Activated CD8-positive, alpha-beta memory T cell treated with anti-CD3 and anti-CD28 coated beads for 48 hours (primary cell): ENCODE measurements around the gene WIPF3.

Experiments used
- DNase-seq, 3 experiments: peaks; one replicate each; pipeline ENCODE4 v3.0.0-alpha.2; 2020; ENCODE audit warnings: low read depth in 2 of 3, low spot score in 2 of 3

Gene WIPF3

GRCh38 chr7:29809533-29810155 is 3.3 kb downstream of the WIPF3 start:
- no peak for DNase-seq

DNA sequence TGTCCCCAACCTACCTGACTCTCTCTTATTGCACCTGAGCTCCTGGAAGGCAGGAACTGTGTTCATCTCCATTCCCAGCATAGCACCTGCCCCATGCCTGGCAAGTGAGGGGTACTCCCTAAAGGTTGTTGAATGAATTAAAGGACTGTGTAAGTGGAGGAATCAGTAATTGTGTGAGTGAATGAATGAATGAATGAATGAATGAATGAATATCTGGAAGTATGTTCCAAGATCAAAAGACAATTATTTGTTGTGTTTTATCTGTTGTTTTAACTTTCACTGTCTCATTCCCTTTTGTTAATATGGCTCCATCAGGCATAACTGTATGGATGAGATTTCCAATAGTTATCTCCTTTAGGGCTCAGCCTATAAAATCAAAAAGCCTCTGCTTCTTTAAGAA is 4.0 kb downstream of the WIPF3 start:
- no peak for DNase-seq

- no peak for DNase-seq
Observed at GRCh38 chr7:29810813-29811482, 4.6 kb downstream of the WIPF3 start.

GRCh38 chr7:29811586-29811985 is 5.3 kb downstream of the WIPF3 start:
- DNase-seq = no peak

GRCh38 chr7:29812185-29812876 is 6.0 kb downstream of the WIPF3 start:
- no peak for DNase-seq

- DNase-seq = no peak
Observed at GRCh38 chr7:29815181-29816105, 9.1 kb downstream of the WIPF3 start.

GRCh38 chr7:29818308-29818707 is 12.0 kb downstream of the WIPF3 start:
- DNase-seq = no peak

- no peak for DNase-seq
Observed at GRCh38 chr7:29825775-29826529, 19.6 kb downstream of the WIPF3 start.

- DNase-seq = no peak
Observed at GRCh38 chr7:29826530-29826822, 20.2 kb downstream of the WIPF3 start.

DNA sequence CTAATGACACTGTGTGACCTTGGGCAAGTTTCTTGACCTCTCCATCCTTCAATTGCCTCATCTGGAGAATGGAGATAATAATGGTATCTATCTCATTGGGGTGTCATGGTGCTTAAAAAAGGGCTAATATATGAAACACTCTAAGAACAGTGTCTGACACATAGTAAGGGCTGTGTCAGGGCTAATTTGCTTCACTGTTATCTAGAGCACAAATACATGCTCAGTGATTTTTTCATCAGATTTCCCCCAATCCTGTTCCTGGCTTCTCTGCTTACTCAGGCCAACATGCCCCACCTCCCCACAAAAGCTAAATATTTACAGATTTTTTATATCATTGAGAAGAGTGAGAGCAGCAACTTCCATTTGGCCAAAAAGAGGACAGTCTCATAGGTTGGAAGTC is 20.6 kb downstream of the WIPF3 start:
- DNase-seq = no peak

DNA sequence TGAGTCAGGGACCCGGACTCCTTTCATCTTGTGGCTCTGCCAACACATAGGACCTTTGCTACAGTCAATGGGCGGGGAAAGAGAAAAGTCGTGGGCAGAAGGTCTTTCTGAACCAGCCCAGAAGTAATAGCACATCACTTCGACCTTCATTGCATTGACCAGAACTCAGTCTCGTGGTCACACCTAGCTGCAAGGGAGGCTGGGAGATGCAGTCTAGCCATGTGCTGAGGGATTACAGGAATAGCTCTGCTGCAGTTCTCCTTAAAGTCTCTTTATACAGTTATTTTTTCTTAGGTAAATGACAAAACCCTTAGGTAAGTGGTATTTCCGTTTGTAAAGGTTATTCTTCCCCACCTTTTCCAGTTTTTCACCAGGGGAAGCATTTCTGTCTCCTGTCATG is 25.4 kb downstream of the WIPF3 start:
- DNase-seq = no peak

DNA sequence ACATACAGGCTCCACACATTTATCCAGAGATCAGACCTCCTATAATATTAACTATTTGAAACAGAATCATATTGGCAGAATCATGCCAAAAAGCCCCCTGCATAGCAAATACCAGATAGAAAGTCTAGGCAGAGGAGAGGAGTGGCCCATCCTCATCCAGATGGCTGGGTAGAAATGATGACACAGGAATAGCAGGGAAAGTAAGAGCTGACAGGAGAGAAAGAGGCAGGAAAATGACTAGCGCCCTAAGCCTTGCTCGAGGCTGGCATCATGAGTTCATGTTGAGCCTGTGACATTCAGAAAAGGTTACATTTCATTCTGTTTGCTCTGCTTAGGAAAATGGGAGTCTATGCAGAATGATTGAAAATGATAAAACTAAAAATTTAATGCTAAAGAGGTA is 27.6 kb downstream of the WIPF3 start:
- DNase-seq = no peak

GRCh38 chr7:29835718-29836117 is 29.4 kb downstream of the WIPF3 start:
- DNase-seq = no peak

DNA sequence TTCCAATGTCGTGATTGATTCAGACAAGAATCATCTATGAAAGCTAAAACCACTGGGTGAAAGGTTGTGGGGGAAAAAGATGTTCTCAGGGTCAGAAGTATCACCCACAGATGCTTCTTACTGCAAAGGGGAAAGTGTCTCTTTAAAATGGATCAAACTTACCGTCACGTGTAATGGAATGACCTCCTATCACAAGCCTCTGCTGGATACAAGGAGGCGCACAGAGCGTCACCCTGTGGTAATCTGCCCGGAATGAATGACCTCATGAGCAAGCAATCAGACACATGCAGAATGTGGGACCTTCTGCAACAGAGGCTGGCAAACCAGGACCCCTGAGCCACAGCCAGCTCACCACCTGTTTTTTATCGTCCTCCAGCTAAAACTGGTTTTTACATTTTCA is 33.0 kb downstream of the WIPF3 start:
- DNase-seq = no peak

DNA sequence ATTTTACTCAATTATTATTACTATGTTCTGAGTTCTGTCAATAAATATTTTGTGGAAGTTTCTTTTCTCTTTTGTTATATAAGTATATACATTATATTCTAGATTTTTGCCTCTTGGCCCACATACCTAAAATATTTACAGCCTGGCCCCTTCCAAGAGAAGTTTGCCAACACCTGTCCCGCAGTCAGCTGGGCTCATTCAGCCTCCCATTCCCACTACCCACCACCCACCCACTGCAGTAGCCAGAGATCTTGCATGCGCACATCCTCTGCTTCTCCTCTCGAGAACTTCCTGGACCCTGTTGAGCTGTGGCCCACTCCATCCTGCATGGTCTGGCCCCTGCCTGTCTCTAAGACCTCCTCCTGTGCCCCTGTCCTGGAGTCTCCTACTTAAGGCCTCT is 33.6 kb downstream of the WIPF3 start:
- no peak for DNase-seq

DNA sequence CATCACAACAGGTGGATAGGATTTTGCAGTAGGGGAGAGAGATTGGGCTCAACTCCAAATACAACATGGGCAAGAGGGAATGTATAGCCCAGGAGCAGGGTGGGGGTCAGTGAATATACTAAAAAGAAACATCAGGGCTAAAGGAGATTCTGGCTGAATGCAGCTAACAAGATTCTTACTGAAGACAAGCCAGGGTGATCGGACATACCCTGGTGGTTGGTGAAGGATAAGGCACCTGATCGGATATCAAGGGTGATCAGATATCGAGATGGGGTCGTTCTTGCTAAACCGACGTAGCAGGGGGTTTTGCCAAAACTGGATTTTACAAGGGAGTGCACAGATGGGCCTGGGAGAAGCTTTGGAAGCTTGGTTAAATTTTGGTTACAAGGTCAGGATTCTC is 34.4 kb downstream of the WIPF3 start:
- no peak for DNase-seq

DNA sequence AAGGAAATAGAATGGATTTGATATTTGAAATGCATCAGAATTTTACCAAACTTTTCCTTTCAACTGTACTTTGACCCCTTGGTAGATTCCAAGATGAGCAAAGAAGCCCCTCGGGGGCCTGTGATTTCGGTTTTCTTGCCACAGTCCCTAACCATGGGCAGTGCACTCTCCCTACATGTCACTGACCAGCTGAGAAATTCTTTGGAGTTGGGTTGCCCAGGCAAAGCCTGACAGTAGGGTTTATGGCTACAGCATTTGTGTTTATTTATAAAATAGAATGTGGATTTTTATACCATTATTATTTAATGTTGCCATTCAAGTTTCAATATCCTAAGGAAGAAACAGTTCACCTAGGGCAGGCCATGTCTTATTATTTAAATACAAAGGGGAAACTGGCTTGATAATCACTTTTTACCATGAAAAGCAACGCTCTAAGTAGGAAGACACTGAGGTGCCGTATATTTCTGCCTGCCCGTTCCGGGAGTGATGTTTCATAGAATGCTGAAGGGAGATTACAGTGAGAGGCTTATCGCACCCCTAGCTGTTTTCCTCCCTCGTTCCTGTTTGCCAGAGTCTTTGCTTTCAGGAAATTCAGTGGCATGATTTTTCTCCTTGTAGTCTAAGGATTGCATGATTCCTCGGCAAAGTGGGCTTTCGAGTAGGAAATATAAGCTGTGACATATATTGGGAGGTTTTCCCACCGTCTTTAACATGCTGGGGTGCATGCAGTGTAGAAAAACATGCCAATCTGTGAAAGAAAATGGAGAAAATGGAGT is 35.8 kb downstream of the WIPF3 start:
- DNase-seq = no peak

DNA sequence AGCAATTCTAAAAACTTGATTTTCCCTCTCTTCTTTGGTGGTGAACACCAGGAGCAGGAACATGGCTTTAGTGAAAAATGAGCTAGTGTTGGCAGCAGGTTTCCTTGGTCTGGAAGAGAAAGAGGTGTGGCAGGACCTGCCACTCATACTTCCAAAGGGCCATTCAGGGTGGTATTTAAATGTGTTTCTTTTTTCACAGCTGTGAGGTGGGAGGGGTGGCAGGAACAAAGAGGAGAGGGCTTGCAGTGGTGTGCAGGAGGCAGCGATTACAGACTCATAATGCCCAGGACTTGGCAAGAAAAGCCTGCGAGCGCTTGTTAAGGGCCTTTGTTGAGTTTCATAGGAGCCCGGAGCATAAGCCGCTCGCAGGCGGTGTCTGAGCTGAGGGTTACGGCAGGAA is 36.8 kb downstream of the WIPF3 start:
- DNase-seq = no peak

DNA sequence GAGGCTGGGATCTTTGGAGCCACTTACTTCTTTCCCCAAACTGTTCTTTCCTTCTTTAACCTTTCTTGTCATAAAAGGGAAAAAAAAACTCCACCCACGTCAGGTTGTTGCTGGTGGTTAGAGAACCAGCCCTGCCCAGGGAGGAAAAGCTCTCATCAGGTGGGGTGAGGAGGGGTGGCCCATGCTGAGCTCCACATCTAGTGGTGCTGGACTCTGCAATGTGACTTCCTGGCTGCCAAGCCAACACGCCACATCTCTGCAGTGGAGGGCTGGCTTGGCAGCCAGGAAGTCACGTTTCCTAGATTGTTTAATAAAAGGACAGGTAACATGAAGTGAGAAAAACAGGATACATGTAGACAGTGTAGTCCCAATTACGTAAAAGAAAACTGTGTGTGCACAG is 37.4 kb downstream of the WIPF3 start:
- DNase-seq = no peak

GRCh38 chr7:29844559-29844958 is 38.3 kb downstream of the WIPF3 start:
- no peak for DNase-seq
